ENCODE data around the gene UBE2S. TPM values are rescaled to one million over a fixed set of nuclear protein-coding genes. Genes with fewer than 3 reads are reported as not detected.

The UBE2S gene
- total and polyA plus RNA-seq, 2 of the 8 experiments (the other 6 are each of a cell fraction or from before 2014, with no cell fraction given): 398 to 530 TPM

- H3K9ac ChIP-seq (replicated peaks in 1 of 4; ENCODE audit: extremely low read depth in 1 of 4, low read depth in 3 of 4, low read length in 3 of 4): no peak overlapping the region
- H3K23ac ChIP-seq (ENCODE audit: insufficient read length): no peak overlapping the region
- no peak overlapping the region for H3K4ac ChIP-seq (replicated peaks; ENCODE audit: insufficient read length, low read depth, low read length)
- no peaks in the 10 kb centered on the region for H3K36me3 ChIP-seq (ENCODE audit: control insufficient read depth in 2 of 4, insufficient read depth in 4 of 4, low read length in 3 of 4)
- H3K27me3 ChIP-seq (replicated peaks in 1 of 4; ENCODE audit: control insufficient read depth in 3 of 4, extremely low read depth in 1 of 4, insufficient read depth in 3 of 4, low read length in 3 of 4): peaks cover 0 to 2% (median 0%) of the 10 kb centered on the region in 4 experiments; a peak in 2 of 7 replicates
- no peak overlapping the region for H2AK5ac ChIP-seq (ENCODE audit: low read depth, low read length)
- CTCF ChIA-PET (ENCODE audit: partially characterized antibody): no interaction called here
- no peak overlapping the region for H3K18ac ChIP-seq (ENCODE audit: extremely low read depth, low read length)
- 91% methylated on average over 1 of the region's 1 CpG; no CpG with 5 or more reads in 1 of the 2 experiments for WGBS, 2 experiments (ENCODE audit: extremely low coverage in 1 of 2, insufficient coverage in 1 of 2, insufficient read length in 1 of 2, insufficient replicate concordance in 2 of 2, low coverage in 1 of 2, low lambda C conversion rate in 2 of 2, missing lambda C conversion rate in 1 of 2)
- peaks cover 13% of the 10 kb centered on the region; the same call in 1 of the 2 replicates for H3K23me2 ChIP-seq (ENCODE audit: low read depth, low read length)
- H2BK120ac ChIP-seq (replicated peaks; ENCODE audit: low read depth, low read length): no peak overlapping the region
- no peak overlapping the region for H3K56ac ChIP-seq (replicated peaks; ENCODE audit: insufficient read length, low read depth, low read length)
- no peak overlapping the region for H2AFZ ChIP-seq (ENCODE audit: low read length)
- POLR2A ChIA-PET (ENCODE audit: partially characterized antibody): no interaction called here
- H3K4me2 ChIP-seq (ENCODE audit: insufficient read depth in 1 of 2, low read depth in 2 of 2, low read length in 2 of 2): no peak overlapping the region
- no peak overlapping the region for H3K14ac ChIP-seq (ENCODE audit: insufficient read length)
- H3K79me2 ChIP-seq (ENCODE audit: control insufficient read depth in 1 of 2, insufficient read depth in 2 of 2, low read length in 2 of 2): no peaks in the 10 kb centered on the region
- no peak overlapping the region for H4K8ac ChIP-seq (ENCODE audit: extremely low read depth, insufficient read depth, low read length)
- peaks cover 0 to 3% (median 0%) of the 10 kb centered on the region in 4 experiments; a peak in 1 of 7 replicates for H3K4me1 ChIP-seq (replicated peaks in 1 of 4; ENCODE audit: control insufficient read depth in 3 of 4, insufficient read depth in 4 of 4, low read length in 3 of 4)
- no peak overlapping the region for H3K27ac ChIP-seq (ENCODE audit: low read depth, low read length)
- H3K79me1 ChIP-seq (ENCODE audit: low read depth, low read length): peaks cover 6% of the 10 kb centered on the region
- H3K4me3 ChIP-seq (ENCODE audit: extremely low read depth in 1 of 4, insufficient read depth in 2 of 4, low read depth in 3 of 4, low read length in 4 of 4): no peak overlapping the region
- no peak overlapping the region for H2BK20ac ChIP-seq (ENCODE audit: low read length)
- H2BK15ac ChIP-seq (ENCODE audit: low read length): no peak overlapping the region
- DNase-seq (ENCODE audit: low read depth in 1 of 2, low spot score in 2 of 2) (no peak), FAIRE-seq (no peak)
- no peak overlapping the region for H4K5ac ChIP-seq (ENCODE audit: insufficient read length, low read depth, low read length)
- no peak overlapping the region for H4K91ac ChIP-seq (replicated peaks; ENCODE audit: insufficient read length, low read length)
- H2BK5ac ChIP-seq (ENCODE audit: low read depth, low read length): no peak overlapping the region
- H4K20me1 ChIP-seq (replicated peaks in 1 of 2; ENCODE audit: control insufficient read depth in 1 of 2, insufficient read depth in 2 of 2, low read length in 2 of 2): peaks cover 0 to 14% of the 10 kb centered on the region in 2 experiments
- 0 out of 4 replicates have a peak, but pooled peaks cover 0 to 9% of the 10 kb centered on the region in 2 experiments for H3K9me3 ChIP-seq (ENCODE audit: insufficient read depth in 2 of 2, low read depth in 1 of 2, low read length in 1 of 2)
- no peak overlapping the region for H2BK12ac ChIP-seq (ENCODE audit: low read depth, low read length)
- TF ChIP-seq FOSL1 (IDR thresholded peaks at IDR 0.05; ENCODE audit: insufficient read depth, low read depth, low read length) (no peak), NRF1 (IDR thresholded peaks at IDR 0.05; ENCODE audit: low read depth, low read length) (no peak)
Observed at GRCh38 chr19:55431183-55431582, 23.6 kb upstream of the UBE2S start.

All from H1 (cell line).